Measurements from ENCODE around the gene RFTN1. TPM values are rescaled to one million over a fixed set of nuclear protein-coding genes. Genes with fewer than 3 reads are reported as not detected.

The RFTN1 gene
- total and polyA plus RNA-seq, 2 donors (not counting 1 experiment from before 2014, with no cell fraction given) = 35.1 to 35.5 TPM

DNA sequence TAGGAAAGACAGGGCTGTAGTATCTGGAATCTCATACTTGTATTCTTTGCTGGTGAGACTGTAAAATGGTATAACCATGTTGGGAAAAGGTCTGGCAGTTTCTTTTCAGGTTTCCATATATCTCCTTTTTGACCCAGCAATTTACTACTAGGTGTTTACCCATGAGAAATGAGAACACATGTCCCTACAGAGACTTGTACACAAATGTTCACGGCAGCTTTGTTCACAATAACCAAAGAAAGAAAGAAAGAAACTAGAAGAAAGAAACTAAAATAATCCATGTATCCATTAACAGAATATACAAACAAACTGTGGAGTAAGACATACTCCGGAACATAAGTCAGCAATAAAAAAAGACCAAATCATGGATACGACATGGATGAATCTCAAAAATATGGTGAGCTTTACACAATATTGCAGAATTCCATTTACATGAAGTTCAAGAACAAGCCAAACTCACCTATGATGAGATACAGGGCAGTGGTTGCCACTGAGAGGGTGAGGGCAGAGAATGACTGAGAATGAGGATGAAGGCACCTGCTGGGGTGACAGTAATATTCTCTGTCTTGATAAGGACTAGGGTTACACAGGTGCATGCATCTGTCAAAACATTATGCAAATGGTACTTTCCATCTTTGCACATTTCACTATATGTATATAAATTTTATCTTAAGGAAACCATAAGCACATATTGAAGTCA, 2.7 kb downstream of the RFTN1 start:
- Histone ChIP-seq H3K79me2 (ENCODE audit: control insufficient read depth, insufficient read depth, low read length) (peaks cover 40% of the 10 kb centered on the region), H3K27me3 (ENCODE audit: control insufficient read depth, insufficient read depth, low read length) (no peaks in the 10 kb centered on the region), H3K4me3 (replicated peaks in 1 of 4; ENCODE audit: control extremely low read depth in 1 of 4, insufficient read depth in 1 of 4, low read depth in 3 of 4, low read length in 4 of 4) (no peak overlapping the region), H2AFZ (ENCODE audit: low read length) (no peak overlapping the region), H3K27ac (ENCODE audit: insufficient read depth, low read length) (no peak overlapping the region), H3K4me2 (ENCODE audit: extremely low read depth, insufficient read depth, low read length) (peak overlapping the region; percentile 0), H3K4me1 (ENCODE audit: control insufficient read depth, extremely low read depth, insufficient read depth, low read length) (peaks cover 30% of the 10 kb centered on the region), H3K9me3 (ENCODE audit: control insufficient read depth, insufficient read depth, low read depth, low read length) (no peaks in the 10 kb centered on the region), H3K36me3 (ENCODE audit: control insufficient read depth, insufficient read depth, low read length) (no peaks in the 10 kb centered on the region), H4K20me1 (ENCODE audit: control insufficient read depth, extremely low read depth, insufficient read depth, low read length) (no peaks in the 10 kb centered on the region), H3K9ac (ENCODE audit: insufficient read depth, low read length) (no peak overlapping the region)
- no peak for TF ChIP-seq EZH2 (IDR thresholded peaks at IDR 0.05; ENCODE audit: low read length, missing control alignments)
- TF ChIP-seq, protein P1, sequence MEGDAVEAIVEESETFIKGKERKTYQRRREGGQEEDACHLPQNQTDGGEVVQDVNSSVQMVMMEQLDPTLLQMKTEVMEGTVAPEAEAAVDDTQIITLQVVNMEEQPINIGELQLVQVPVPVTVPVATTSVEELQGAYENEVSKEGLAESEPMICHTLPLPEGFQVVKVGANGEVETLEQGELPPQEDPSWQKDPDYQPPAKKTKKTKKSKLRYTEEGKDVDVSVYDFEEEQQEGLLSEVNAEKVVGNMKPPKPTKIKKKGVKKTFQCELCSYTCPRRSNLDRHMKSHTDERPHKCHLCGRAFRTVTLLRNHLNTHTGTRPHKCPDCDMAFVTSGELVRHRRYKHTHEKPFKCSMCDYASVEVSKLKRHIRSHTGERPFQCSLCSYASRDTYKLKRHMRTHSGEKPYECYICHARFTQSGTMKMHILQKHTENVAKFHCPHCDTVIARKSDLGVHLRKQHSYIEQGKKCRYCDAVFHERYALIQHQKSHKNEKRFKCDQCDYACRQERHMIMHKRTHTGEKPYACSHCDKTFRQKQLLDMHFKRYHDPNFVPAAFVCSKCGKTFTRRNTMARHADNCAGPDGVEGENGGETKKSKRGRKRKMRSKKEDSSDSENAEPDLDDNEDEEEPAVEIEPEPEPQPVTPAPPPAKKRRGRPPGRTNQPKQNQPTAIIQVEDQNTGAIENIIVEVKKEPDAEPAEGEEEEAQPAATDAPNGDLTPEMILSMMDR (conservative IDR thresholded peaks at IDR 0.05 in 1 of 2, IDR thresholded peaks at IDR 0.05 in 1 of 2; ENCODE audit: low read depth in 1 of 2, low read length in 2 of 2) = no peak
- DNase-seq (ENCODE audit: low read depth in 2 of 2) = no peak

DNA sequence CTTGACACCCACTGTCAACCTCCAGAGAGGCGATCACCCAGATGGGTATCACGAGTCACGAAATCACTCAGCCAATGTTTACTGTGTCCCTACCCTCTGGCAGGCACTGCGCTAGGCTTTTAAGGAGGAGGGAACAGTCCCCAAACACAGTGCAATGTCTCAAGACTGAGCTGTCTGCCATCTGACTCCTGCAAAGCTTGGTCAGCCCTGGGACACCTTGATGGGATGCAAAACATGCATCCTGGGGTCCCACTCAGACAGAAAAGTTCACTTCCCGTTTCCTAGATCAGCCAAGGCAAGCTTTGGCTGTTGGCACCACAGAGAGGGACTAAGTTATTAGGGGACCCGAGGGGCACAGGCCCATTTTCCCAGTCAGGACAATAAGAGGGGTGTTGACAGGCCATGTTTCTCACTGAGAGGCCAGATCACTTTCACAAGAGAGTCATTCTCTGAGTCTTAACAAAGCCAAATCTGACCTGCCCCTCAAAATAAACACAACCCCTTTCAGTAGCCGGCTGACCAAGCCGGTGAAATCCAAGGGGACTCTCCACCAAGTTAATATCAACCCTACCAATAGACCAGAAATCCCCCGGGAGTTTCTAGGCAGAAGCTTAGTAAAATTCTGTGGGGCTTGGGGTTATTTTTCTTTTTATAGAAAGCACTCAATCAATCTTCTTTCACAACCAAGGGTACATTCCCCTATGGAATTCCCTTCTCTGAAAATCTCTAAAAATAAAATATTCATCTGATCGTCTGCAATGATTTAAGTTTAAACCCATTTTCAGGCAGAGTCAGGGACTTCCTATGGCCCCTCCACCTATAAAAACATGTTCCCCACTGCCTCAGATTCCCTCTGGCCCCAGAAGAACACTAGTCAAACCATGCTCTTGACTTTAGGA, 3.5 kb downstream of the RFTN1 start:
- DNase-seq (ENCODE audit: low read depth in 2 of 2) = no peak
- H3K27me3 ChIP-seq (ENCODE audit: control insufficient read depth, insufficient read depth, low read length) = no peaks in the 10 kb centered on the region
- no peak for TF ChIP-seq EZH2 (IDR thresholded peaks at IDR 0.05; ENCODE audit: low read length, missing control alignments)
- TF ChIP-seq, protein P1 (conservative IDR thresholded peaks at IDR 0.05 in 1 of 2, IDR thresholded peaks at IDR 0.05 in 1 of 2; ENCODE audit: low read depth in 1 of 2, low read length in 2 of 2) = no peak
- H3K79me2 ChIP-seq (ENCODE audit: control insufficient read depth, insufficient read depth, low read length) = peaks cover 40% of the 10 kb centered on the region
- no peak overlapping the region for H2AFZ ChIP-seq (ENCODE audit: low read length)
- H4K20me1 ChIP-seq (ENCODE audit: control insufficient read depth, extremely low read depth, insufficient read depth, low read length) = no peaks in the 10 kb centered on the region
- H3K9me3 ChIP-seq (ENCODE audit: control insufficient read depth, insufficient read depth, low read depth, low read length) = no peaks in the 10 kb centered on the region
- no peak overlapping the region for H3K4me3 ChIP-seq (replicated peaks in 1 of 4; ENCODE audit: control extremely low read depth in 1 of 4, insufficient read depth in 1 of 4, low read depth in 3 of 4, low read length in 4 of 4)
- no peak overlapping the region for H3K9ac ChIP-seq (ENCODE audit: insufficient read depth, low read length)
- peaks cover 1% of the 10 kb centered on the region for H3K36me3 ChIP-seq (ENCODE audit: control insufficient read depth, insufficient read depth, low read length)
- peaks cover 30% of the 10 kb centered on the region for H3K4me1 ChIP-seq (ENCODE audit: control insufficient read depth, extremely low read depth, insufficient read depth, low read length)
- no peak overlapping the region for H3K4me2 ChIP-seq (ENCODE audit: extremely low read depth, insufficient read depth, low read length)
- H3K27ac ChIP-seq (ENCODE audit: insufficient read depth, low read length) = no peak overlapping the region

DNA sequence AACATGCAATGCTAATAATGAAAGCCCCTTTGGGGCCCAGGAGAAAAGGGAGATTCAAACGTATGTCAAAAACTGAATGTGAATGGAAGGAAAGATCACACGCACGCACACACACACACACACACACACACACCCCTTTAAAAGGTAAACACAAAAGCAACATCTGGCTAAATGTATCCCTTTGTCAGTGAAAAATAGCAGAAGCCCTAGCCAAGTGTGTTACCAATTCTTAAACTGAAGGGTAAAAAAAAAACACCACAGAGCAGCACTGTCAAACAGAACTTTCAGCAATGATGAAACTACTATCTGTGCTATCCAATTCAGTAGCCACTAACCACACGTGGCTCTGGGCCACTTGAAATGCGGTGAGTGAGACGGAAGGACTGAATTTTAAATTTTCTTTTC, 4.9 kb downstream of the RFTN1 start:
- H4K20me1 ChIP-seq (ENCODE audit: control insufficient read depth, extremely low read depth, insufficient read depth, low read length) = no peaks in the 10 kb centered on the region
- DNase-seq (ENCODE audit: low read depth in 2 of 2) = peak; percentile 41 to 70
- H3K4me2 ChIP-seq (ENCODE audit: extremely low read depth, insufficient read depth, low read length) = no peak overlapping the region
- no peaks in the 10 kb centered on the region for H3K9me3 ChIP-seq (ENCODE audit: control insufficient read depth, insufficient read depth, low read depth, low read length)
- no peak overlapping the region for H3K4me3 ChIP-seq (replicated peaks in 1 of 4; ENCODE audit: control extremely low read depth in 1 of 4, insufficient read depth in 1 of 4, low read depth in 3 of 4, low read length in 4 of 4)
- peaks cover 26% of the 10 kb centered on the region for H3K4me1 ChIP-seq (ENCODE audit: control insufficient read depth, extremely low read depth, insufficient read depth, low read length)
- no peak for TF ChIP-seq EZH2 (IDR thresholded peaks at IDR 0.05; ENCODE audit: low read length, missing control alignments)
- TF ChIP-seq, protein P1 (conservative IDR thresholded peaks at IDR 0.05 in 1 of 2, IDR thresholded peaks at IDR 0.05 in 1 of 2; ENCODE audit: low read depth in 1 of 2, low read length in 2 of 2) = no peak
- peaks cover 3% of the 10 kb centered on the region for H3K36me3 ChIP-seq (ENCODE audit: control insufficient read depth, insufficient read depth, low read length)
- no peak overlapping the region for H2AFZ ChIP-seq (ENCODE audit: low read length)
- H3K79me2 ChIP-seq (ENCODE audit: control insufficient read depth, insufficient read depth, low read length) = peaks cover 40% of the 10 kb centered on the region
- H3K27ac ChIP-seq (ENCODE audit: insufficient read depth, low read length) = no peak overlapping the region
- H3K27me3 ChIP-seq (ENCODE audit: control insufficient read depth, insufficient read depth, low read length) = no peaks in the 10 kb centered on the region
- no peak overlapping the region for H3K9ac ChIP-seq (ENCODE audit: insufficient read depth, low read length)
